HG03342 (cell line): Measurements from ENCODE around the gene XYLT1.

ENCODE experiments used
- ATAC-seq: cut with Tn5 transposase; IDR thresholded peaks from one replicate; pipeline ENCODE4 v1.9.1; 2021; ENCODE audit warnings: mild to moderate bottlenecking, moderate library complexity; ENCODE audit not compliant: unreplicated experiment

Gene XYLT1

GRCh38 chr16:17212606-17213005, 258.2 kb downstream of the XYLT1 start:
- ATAC-seq, result no peak

DNA sequence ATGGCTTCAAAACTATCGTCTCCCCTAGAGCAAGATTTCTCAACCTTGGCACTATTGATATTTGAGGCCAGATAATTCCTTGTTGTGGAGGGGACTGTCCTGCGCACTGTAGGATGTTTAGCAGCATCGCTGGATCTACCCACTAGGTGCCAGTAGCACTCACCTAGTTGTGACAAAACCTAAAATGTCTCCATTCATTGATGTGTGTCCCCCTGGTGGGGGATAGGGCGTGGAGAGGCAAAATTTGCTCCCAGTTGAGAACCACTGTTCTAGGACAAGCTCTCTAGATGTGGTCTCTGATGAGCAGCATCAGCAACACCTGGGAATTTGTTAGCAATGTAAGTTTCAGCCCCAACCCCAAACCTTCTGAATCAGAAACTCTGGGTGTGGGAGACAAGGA, 259.0 kb downstream of the XYLT1 start:
- no peak for ATAC-seq

DNA sequence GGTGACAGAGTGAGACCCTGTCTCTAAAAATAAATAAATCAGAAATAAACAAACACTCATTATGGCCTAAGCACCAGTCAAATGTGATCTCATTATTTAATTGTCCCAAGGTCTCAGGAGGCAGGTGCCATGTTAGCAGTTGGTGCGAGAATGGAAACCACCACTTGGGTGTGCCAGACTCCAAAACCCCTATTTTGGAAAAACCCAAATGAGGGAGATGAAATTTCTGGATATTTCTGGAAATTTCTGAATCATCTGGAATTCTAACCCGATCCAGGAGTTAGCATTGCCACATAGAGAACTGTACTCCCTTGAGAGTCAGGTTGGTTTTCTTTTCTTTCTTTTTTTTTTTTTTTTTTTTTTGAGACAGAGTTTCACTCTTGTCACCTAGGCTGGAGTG, 264.0 kb downstream of the XYLT1 start:
- no peak for ATAC-seq

DNA sequence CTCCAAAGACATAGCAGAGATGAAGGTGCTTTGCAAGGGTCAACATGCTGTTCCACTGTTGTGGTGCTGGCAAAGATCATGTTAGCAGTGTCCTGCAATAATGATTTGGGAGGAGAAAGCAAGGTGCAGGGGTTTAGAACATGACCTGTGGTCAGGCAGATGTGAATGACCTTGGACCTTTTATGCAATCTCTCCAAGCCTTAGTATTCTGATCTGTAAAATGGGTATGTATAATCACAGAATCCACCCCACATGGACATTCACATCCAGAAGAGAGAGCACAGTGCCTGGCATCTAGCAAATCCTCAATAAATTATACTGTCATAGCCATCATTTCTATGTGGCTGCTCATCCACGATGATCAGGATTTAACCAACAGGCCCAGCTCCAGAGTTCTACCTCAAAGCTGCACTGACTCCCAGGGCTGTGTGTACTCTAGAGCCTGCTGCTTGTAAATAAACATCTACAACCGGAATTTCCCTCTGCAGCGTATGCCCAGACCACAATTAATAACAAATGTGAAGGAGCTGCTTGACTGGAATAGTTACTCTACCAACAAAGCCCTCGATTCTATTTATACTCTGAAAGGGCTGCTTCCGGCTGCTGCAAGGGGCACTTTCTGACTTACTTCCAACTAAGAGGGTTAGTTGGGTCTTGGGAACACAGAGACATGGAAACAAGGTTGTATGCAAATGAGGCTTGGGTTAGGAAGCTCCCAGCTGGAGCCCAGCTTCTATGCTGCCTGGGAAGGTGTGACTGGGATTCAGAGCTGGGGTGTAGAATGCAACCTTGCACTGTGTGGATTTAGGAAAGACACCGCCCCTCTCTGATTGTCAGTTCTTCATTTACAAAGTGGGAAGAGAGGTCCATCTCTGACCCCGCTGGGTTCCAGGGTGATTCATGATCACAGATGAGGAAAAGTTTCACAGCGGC, 265.2 kb downstream of the XYLT1 start:
- ATAC-seq, result no peak

GRCh38 chr16:17204644-17205043, 266.1 kb downstream of the XYLT1 start:
- ATAC-seq, result no peak

GRCh38 chr16:17204206-17204605, 266.6 kb downstream of the XYLT1 start:
- ATAC-seq, result no peak

DNA sequence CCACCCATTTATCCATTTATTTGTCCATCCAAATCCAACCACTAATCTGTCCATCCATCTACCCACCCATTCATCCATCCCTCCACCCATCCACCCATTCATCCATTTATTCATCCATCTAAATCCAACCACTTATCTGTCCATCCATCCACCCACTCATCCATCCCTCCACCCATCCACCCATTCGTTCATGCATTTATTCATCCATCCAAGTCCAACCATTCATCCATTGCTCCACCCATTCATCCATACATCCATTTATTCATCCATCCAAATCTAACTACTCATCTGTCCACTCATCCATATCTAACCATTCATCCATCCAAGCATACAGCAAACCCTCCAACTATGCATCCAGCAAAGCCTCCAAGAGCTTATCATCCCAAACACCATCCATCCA, 267.3 kb downstream of the XYLT1 start:
- ATAC-seq, result no peak

GRCh38 chr16:17199135-17199534, 271.6 kb downstream of the XYLT1 start:
- ATAC-seq, result no peak

- ATAC-seq, result no peak
Measured at GRCh38 chr16:17196526-17196925, 274.2 kb downstream of the XYLT1 start.

GRCh38 chr16:17194190-17194780, 276.5 kb downstream of the XYLT1 start:
- ATAC-seq, result no peak

GRCh38 chr16:17193566-17194100, 277.1 kb downstream of the XYLT1 start:
- no peak for ATAC-seq

- no peak for ATAC-seq
Measured at GRCh38 chr16:17184026-17184425, 286.7 kb downstream of the XYLT1 start.

GRCh38 chr16:17177959-17178905, 292.5 kb downstream of the XYLT1 start:
- ATAC-seq, result no peak

- no peak for ATAC-seq
Measured at GRCh38 chr16:17177242-17177958, 293.4 kb downstream of the XYLT1 start.

DNA sequence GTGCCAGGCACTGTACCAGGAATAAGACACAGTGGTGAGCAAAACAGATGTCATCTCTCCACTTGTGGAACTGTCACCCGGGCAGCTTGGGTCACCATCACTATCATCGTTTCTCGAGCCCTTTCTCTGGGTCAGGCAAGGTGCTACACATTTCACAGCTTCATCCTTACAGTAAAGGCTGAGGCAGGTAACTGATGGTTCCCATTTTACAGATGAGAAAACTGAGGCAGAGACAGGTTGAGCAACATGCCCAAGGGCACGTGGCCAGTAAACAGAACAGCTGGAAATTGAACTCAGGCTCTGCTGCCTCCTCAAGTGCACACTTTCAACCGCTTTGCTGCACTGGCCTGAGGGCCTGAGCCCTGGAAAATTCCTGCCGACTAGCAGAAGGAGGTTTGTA, 294.6 kb downstream of the XYLT1 start:
- no peak for ATAC-seq

- ATAC-seq, result no peak
Measured at GRCh38 chr16:17173281-17173680, 297.5 kb downstream of the XYLT1 start.

GRCh38 chr16:17171250-17172143, 299.3 kb downstream of the XYLT1 start:
- no peak for ATAC-seq

DNA sequence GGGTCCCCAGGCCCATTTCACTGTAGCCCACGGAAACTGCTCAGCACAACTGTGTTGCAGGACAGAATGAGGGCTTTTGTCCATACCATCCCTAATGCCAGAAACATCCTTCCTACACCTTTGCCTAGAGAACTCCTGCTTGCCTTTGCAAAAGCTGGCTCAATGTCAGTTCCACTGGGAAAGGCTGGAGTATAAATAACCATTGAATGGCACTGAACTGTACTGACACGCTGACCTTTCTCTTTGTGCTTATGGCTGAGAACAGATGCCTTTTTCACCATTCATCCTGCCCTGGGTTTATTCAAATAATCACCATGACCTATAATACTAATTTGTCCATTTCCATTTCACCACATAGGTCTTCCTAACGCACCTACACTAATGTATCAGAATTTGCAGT, 300.3 kb downstream of the XYLT1 start:
- no peak for ATAC-seq

- no peak for ATAC-seq
Measured at GRCh38 chr16:17168181-17168580, 302.6 kb downstream of the XYLT1 start.
